HT1080 (cell line): Measurements from ENCODE around the gene SEMG2. TPM values are rescaled to one million over a fixed set of nuclear protein-coding genes. Genes with fewer than 3 reads are reported as not detected.

ENCODE experiments used
- total RNA-seq: library from RNA; depleted of rRNA; stranded (reverse); fragments of >200 nt; shearing (Covaris generic); gene quantifications from 2 replicates; pipeline ENCODE4 v1.2.3, GENCODE V29; 2014; rRNA removed

The SEMG2 gene
- total RNA-seq, 1 experiment from 2014 or later = not detected

Other genes starting within 250 kb of the SEMG2 start
- not detected in 2 replicates for gene KCNS1, start 120.2 kb upstream of the SEMG2 start, total RNA-seq
- not detected in 2 replicates for gene WFDC5, start 106.2 kb upstream of the SEMG2 start, total RNA-seq
- gene WFDC12, start 96.9 kb upstream of the SEMG2 start, total RNA-seq = not detected in 2 replicates
- gene PI3, start 46.5 kb upstream of the SEMG2 start, total RNA-seq = not detected in 2 replicates
- gene SEMG1, start 14.3 kb upstream of the SEMG2 start, total RNA-seq = not detected in 2 replicates
- gene SLPI, start 33.2 kb downstream of the SEMG2 start, total RNA-seq = not detected in 2 replicates
- gene RBPJL, start 85.5 kb downstream of the SEMG2 start, total RNA-seq = not detected in 2 replicates
- gene MATN4, start 86.9 kb downstream of the SEMG2 start, total RNA-seq = 0.10 TPM in 1 of 2 replicates, not detected in the other
- gene SDC4, start 127.1 kb downstream of the SEMG2 start, total RNA-seq = 47.8 and 53.4 TPM in 2 replicates
- gene SYS1, start 141.8 kb downstream of the SEMG2 start, total RNA-seq = 16.2 and 28.9 TPM in 2 replicates
- not detected in 2 replicates for gene TP53TG5, start 157.0 kb downstream of the SEMG2 start, total RNA-seq
- 10.1 and 16.8 TPM in 2 replicates for gene DBNDD2, start 186.9 kb downstream of the SEMG2 start, total RNA-seq
- 88.5 and 139 TPM in 2 replicates for gene PIGT, start 194.8 kb downstream of the SEMG2 start, total RNA-seq
- gene WFDC2, start 248.4 kb downstream of the SEMG2 start, total RNA-seq = not detected in 2 replicates